Kidney (tissue), 14 donors: ENCODE data around the gene CDCP2. TPM values are rescaled to one million over a fixed set of nuclear protein-coding genes. Genes with fewer than 3 reads are reported as not detected.

Experiments used
- DNase-seq, 5 donors: peaks; one replicate each; pipeline ENCODE4 v3.0.0-alpha.2; 2013 to 2020
- FAIRE-seq: peaks from 2 replicates; lab custom pipeline; 2012; peaks lifted over from hg19 to GRCh38; lab: Jason Lieb, UNC
- H3K27ac ChIP-seq, 2 donors: one replicate each; pipeline ENCODE4 v1.7.0; 2013; ENCODE audit warnings: low read depth in 2 of 2, low read length in 2 of 2, inconsistent platforms in 1 of 2
- H3K27me3 ChIP-seq: one replicate; pipeline ENCODE4 v1.7.1; 2013; ENCODE audit warnings: low read length, inconsistent platforms; ENCODE audit not compliant: control insufficient read depth, insufficient read depth
- H3K36me3 ChIP-seq, 3 donors: one replicate each; pipeline versions ENCODE4 v1.7.0 to v1.7.1; 2013; ENCODE audit warnings: low read length in 3 of 3, control low read depth in 1 of 3, inconsistent platforms in 1 of 3; ENCODE audit not compliant: insufficient read depth in 3 of 3, control insufficient read depth in 2 of 3
- H3K4me1 ChIP-seq, 3 donors: one replicate each; pipeline versions ENCODE4 v1.7.0 to v1.7.1; 2013; ENCODE audit warnings: low read length in 3 of 3, inconsistent platforms in 1 of 3, low read depth in 1 of 3; ENCODE audit not compliant: control insufficient read depth in 2 of 3, insufficient read depth in 2 of 3
- H3K4me3 ChIP-seq, 3 donors: one replicate each; pipeline versions ENCODE4 v1.7.0 to v1.8.1; 2013; ENCODE audit warnings: low read length in 3 of 3, control low read depth in 1 of 3, inconsistent platforms in 1 of 3
- H3K9ac ChIP-seq, 3 donors: one replicate each; pipeline versions ENCODE4 v1.7.0 to v1.7.1; 2013; ENCODE audit warnings: low read length in 3 of 3, control low read depth in 1 of 3, inconsistent platforms in 1 of 3
- H3K9me3 ChIP-seq, 3 donors: one replicate each; pipeline versions ENCODE4 v1.7.0 to v1.7.1; 2013; ENCODE audit warnings: low read length in 3 of 3, control low read depth in 1 of 3, inconsistent platforms in 1 of 3; ENCODE audit not compliant: control insufficient read depth in 2 of 3, insufficient read depth in 1 of 3
- CTCF ChIP-seq: IDR thresholded peaks from 3 replicates; pipeline ENCODE4 v1.5.1; 2012; ENCODE audit warnings: mild to moderate bottlenecking, moderate library complexity, borderline replicate concordance; ENCODE audit not compliant: insufficient read depth; ENCODE audit errors: extremely low read depth
- intact Hi-C: fragments of 100-400 bp; cut with DNase I; formaldehyde crosslinking; loops from one replicate; pipeline ENCODE4 v1.11.1; 2022
- polyA plus RNA-seq: library from polyadenylated mRNA; stranded (reverse); fragments of 350-450 nt; fragmentation: Illumina TruSeq; extraction: RNeasy Lipid Tissue Mini Kit (QIAGEN cat#74804); gene quantifications from one replicate; pipeline ENCODE4 v1.2.3, GENCODE V29; 2014; ENCODE audit warnings: low read depth, low replicate concordance; ENCODE audit not compliant: insufficient read depth
- total RNA-seq: library from RNA; stranded (reverse); fragmentation: NEBNext Ultra II Directional; extraction: Animal tissue kit (Norgen Biotek cat#: 25700); gene quantifications from one replicate; pipeline ENCODE4 v1.2.1, GENCODE V29; 2021
- donor health status: control.
- donor health status: control.
- donor health status: control.
- donor health status: control.
- donor health status: control.
- donor health status: DM: yes; HTN: yes; CAD: no.
- donor health status: Normal renal cell carcinoma (clear cell type).

Gene CDCP2
- total and polyA plus RNA-seq, 2 donors from 2014 or later = 0.54 TPM; not detected in 1

GRCh38 chr1:54153535-54154439 lies 987 bp upstream of the CDCP2 start:
- Histone ChIP-seq H3K4me1 (no peaks in the 10 kb centered on the region), H3K27me3 (no peaks in the 10 kb centered on the region), H3K4me3 (no peak overlapping the region), H3K9me3 (no peaks in the 10 kb centered on the region), H3K9ac (no peak overlapping the region), H3K27ac (no peak overlapping the region), H3K36me3 (no peaks in the 10 kb centered on the region)
- intact Hi-C loops = no loop called here
- TF ChIP-seq CTCF = no peak
- DNase-seq (no peak), FAIRE-seq (no peak)

GRCh38 chr1:54151013-54151412 lies 1.8 kb downstream of the CDCP2 start:
- no peak for TF ChIP-seq CTCF
- FAIRE-seq (no peak), DNase-seq (no peak)
- Histone ChIP-seq H3K4me1 (no peaks in the 10 kb centered on the region), H3K4me3 (no peak overlapping the region), H3K27me3 (no peaks in the 10 kb centered on the region), H3K9me3 (no peaks in the 10 kb centered on the region), H3K27ac (no peak overlapping the region), H3K9ac (no peak overlapping the region), H3K36me3 (no peaks in the 10 kb centered on the region)
- intact Hi-C loops = no loop called here

- no peak overlapping the region for H3K27ac ChIP-seq
- intact Hi-C loops = no loop called here
- no peak for DNase-seq
- no peak overlapping the region for H3K4me3 ChIP-seq
- H3K27me3 ChIP-seq = no peaks in the 10 kb centered on the region
- H3K9me3 ChIP-seq = no peaks in the 10 kb centered on the region
- TF ChIP-seq CTCF = no peak
- H3K9ac ChIP-seq = no peak overlapping the region
- no peaks in the 10 kb centered on the region for H3K4me1 ChIP-seq
- no peak for FAIRE-seq
- H3K36me3 ChIP-seq = no peaks in the 10 kb centered on the region
Measured at GRCh38 chr1:54149734-54150133, 3.1 kb downstream of the CDCP2 start.
